SK-N-SH treated with all-trans-retinoic acid at 6 μM for 48 hours (cell line): Measurements from ENCODE around the gene KCNMA1.
"Not testable (repeated sequence)": the region's sequence is repeated elsewhere in the genome, so short reads cannot be mapped to it uniquely, and the experiment has no call there.

Source experiments
- RARB ChIP-seq: fragments of 250-450 bp; sonication (Bioruptor Pico); IDR thresholded peaks from 2 replicates; pipeline ENCODE4 v1.8.0; 2021; ENCODE audit warnings: mild to moderate bottlenecking, moderate library complexity
- TF ChIP-seq, protein P1 (sequence below): fragments of 250-450 bp; sonication (Bioruptor Pico); IDR thresholded peaks from 2 replicates; pipeline ENCODE4 v1.5.1; 2020; ENCODE audit warnings: low read depth, mild to moderate bottlenecking, moderate library complexity

DNA sequence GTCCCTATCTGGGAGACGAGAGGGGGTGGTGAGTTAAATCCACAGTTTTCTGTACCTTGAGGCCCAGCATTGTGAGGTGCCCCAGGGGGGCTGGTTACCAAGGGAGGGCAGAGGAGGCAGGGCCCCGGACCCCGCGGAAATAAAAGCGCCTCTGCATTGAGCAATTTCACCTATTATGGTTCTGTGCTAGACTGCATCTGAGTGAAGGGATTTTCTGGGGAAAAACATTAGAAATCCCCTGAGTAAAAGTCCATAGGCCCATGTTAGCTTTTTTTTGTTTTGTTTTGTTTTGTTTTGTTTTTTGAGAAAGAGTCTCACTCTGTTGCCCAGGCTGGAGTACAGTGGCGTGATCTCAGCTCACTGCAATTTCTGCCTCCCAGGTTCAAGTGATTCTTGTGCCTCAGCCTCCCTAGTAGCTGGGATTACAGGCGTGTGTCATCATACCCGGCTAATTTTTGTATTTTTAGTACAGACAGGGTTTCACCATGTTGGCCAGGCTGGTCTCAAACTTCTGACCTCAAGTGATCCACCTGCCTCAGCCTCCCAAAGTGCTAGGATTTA is 225.0 kb downstream of the KCNMA1 start:
- TF ChIP-seq RARB (CRISPR knock-in tag): not testable (repeated sequence)
- TF ChIP-seq, protein P1, sequence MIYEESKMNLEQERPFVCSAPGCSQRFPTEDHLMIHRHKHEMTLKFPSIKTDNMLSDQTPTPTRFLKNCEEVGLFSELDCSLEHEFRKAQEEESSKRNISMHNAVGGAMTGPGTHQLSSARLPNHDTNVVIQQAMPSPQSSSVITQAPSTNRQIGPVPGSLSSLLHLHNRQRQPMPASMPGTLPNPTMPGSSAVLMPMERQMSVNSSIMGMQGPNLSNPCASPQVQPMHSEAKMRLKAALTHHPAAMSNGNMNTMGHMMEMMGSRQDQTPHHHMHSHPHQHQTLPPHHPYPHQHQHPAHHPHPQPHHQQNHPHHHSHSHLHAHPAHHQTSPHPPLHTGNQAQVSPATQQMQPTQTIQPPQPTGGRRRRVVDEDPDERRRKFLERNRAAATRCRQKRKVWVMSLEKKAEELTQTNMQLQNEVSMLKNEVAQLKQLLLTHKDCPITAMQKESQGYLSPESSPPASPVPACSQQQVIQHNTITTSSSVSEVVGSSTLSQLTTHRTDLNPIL (CRISPR knock-in tag): not testable (repeated sequence)
